K562 (cell line): Measurements from ENCODE around the gene NBEAL2. TPM values are rescaled to one million over a fixed set of nuclear protein-coding genes. Genes with fewer than 3 reads are reported as not detected.
A peak's percentile ranks its signal among the peaks of the same experiment; 100 is the strongest.
"Not testable (repeated sequence)": the region's sequence is repeated elsewhere in the genome, so short reads cannot be mapped to it uniquely, and the experiment has no call there.

ENCODE experiments used
- ATAC-seq: fragments of 200-7000 bp; cut with Tn5 transposase; 3 replicates; pipeline ENCODE4 v1.9.1; 2020; ENCODE audit warnings: moderate library complexity
- BruUV-seq: library from RNA; stranded (reverse); fragments of 400-500 nt; replicated peaks from 2 replicates; lab custom pipeline; 2021; lab: Mats Ljungman, UMichigan
- CTCF ChIA-PET: fragments of 300-600 bp; formaldehyde crosslinking; extraction: SDS; loops from one replicate; lab custom pipeline; 2021; ENCODE audit warnings: low intra/inter-chr PET ratio; lab: Yijun Ruan, JAX
- POLR2A ChIA-PET: fragments of 300-600, 350-650 bp; sonication (Branson Sonifier 250); formaldehyde crosslinking; extraction: SDS; loops from one replicate; lab custom pipeline; 2021; ENCODE audit warnings: antibody characterized with exemption, inconsistent platforms; lab: Yijun Ruan, JAX
- DNase-seq, 4 experiments: peaks; one replicate each; pipeline versions ENCODE4 v3.0.0 to v3.0.0-alpha.2; 2011 to 2018; ENCODE audit warnings: low spot score in 3 of 4, mixed read lengths in 3 of 4; ENCODE audit errors: extremely low read depth in 1 of 4
- FAIRE-seq: peaks from 2 replicates; lab custom pipeline; 2011; peaks lifted over from hg19 to GRCh38; lab: Jason Lieb, UNC
- H2AFZ ChIP-seq: 2 replicates; pipeline ENCODE4 v1.6.0; 2011; ENCODE audit warnings: low read depth, low read length, control low read depth, inconsistent platforms
- H3K27ac ChIP-seq: fragments of 200-600 bp; 3 replicates; pipeline ENCODE4 v1.8.0; 2011; ENCODE audit warnings: low read depth, mild to moderate bottlenecking, control low read depth, inconsistent platforms, low read length, moderate library complexity, mixed read lengths; ENCODE audit errors: extremely low read depth
- H3K27me3 ChIP-seq, 2 experiments: fragments of 300-600 bp in 1 of 2; 2 replicates in 1 of 2; 3 replicates in 1 of 2; pipeline versions ENCODE4 v1.6.0 to v1.8.0; 2011; ENCODE audit warnings: inconsistent platforms in 2 of 2, low read length in 2 of 2, mild to moderate bottlenecking in 1 of 2, mixed read lengths in 1 of 2, moderate library complexity in 1 of 2; ENCODE audit not compliant: control insufficient read depth in 2 of 2, insufficient read depth in 2 of 2
- H3K36me3 ChIP-seq: fragments of 300-600 bp; 3 replicates; pipeline ENCODE4 v1.8.0; 2011; ENCODE audit warnings: mild to moderate bottlenecking, low read length, inconsistent platforms; ENCODE audit not compliant: control insufficient read depth, insufficient read depth
- H3K4me1 ChIP-seq, 2 experiments: fragments of 200-600 bp in 1 of 2; replicated peaks in 1 of 2; 2 replicates in 1 of 2; 3 replicates in 1 of 2; pipeline versions ENCODE4 v1.5.1 to v1.8.0; 2011; ENCODE audit warnings: inconsistent platforms in 2 of 2, low read length in 2 of 2, mild to moderate bottlenecking in 1 of 2, mixed read lengths in 1 of 2, moderate library complexity in 1 of 2; ENCODE audit not compliant: control insufficient read depth in 2 of 2, insufficient read depth in 2 of 2
- H3K4me2 ChIP-seq: 2 replicates; pipeline ENCODE4 v1.6.1; 2011; ENCODE audit warnings: low read length, control low read depth, inconsistent platforms, mixed read lengths; ENCODE audit not compliant: insufficient read depth
- H3K4me3 ChIP-seq: fragments of 200-600 bp; sonication (generic), shearing (Covaris generic); 2 replicates; pipeline ENCODE4 v1.5.1; 2016; ENCODE audit warnings: control low read depth, inconsistent platforms
- H3K79me2 ChIP-seq: fragments of 200-600 bp; 3 replicates; pipeline ENCODE4 v1.8.0; 2011; ENCODE audit warnings: low read length, inconsistent platforms; ENCODE audit not compliant: control insufficient read depth, insufficient read depth
- H3K9ac ChIP-seq, 2 experiments: 2 replicates each; pipeline versions ENCODE4 v1.6.0 to v1.6.1; 2011; ENCODE audit warnings: low read depth in 2 of 2, low read length in 2 of 2, control low read depth in 1 of 2, inconsistent platforms in 1 of 2, mild to moderate bottlenecking in 1 of 2, mixed read lengths in 1 of 2; ENCODE audit not compliant: insufficient read depth in 1 of 2
- H3K9me1 ChIP-seq: one replicate; pipeline ENCODE4 v1.6.0; 2011; ENCODE audit warnings: inconsistent platforms, mild to moderate bottlenecking, low read length, moderate library complexity; ENCODE audit not compliant: control insufficient read depth, insufficient read depth
- H3K9me3 ChIP-seq: replicated peaks from 2 replicates; pipeline ENCODE4 v1.5.1; 2011; ENCODE audit warnings: low read depth, low read length, inconsistent platforms; ENCODE audit not compliant: control insufficient read depth, insufficient read depth
- H4K20me1 ChIP-seq: replicated peaks from 2 replicates; pipeline ENCODE4 v1.6.1; 2011; ENCODE audit warnings: low read length, inconsistent platforms, mixed read lengths; ENCODE audit not compliant: control insufficient read depth, insufficient read depth
- CTBP1 ChIP-seq: fragments of 450-650 bp; IDR thresholded peaks from 2 replicates; pipeline ENCODE4 v1.6.1; 2016; ENCODE audit warnings: borderline replicate concordance
- GTF2E2 ChIP-seq: fragments of 200-800 bp; sonication (Bioruptor generic); IDR thresholded peaks from 2 replicates; pipeline ENCODE4 v1.6.1; 2016; ENCODE audit warnings: missing genetic modification characterization, missing compliant biosample characterization
- NFATC3 ChIP-seq: fragments of 450-650 bp; IDR thresholded peaks from 2 replicates; pipeline ENCODE4 v1.6.1; 2017; ENCODE audit warnings: mild to moderate bottlenecking
- POLR2B ChIP-seq: fragments of 450-650 bp; IDR thresholded peaks from 2 replicates; pipeline ENCODE4 v1.6.1; 2018; ENCODE audit warnings: low read depth; ENCODE audit not compliant: partially characterized antibody
- PTBP1 ChIP-seq: fragments of 200-400 bp; formaldehyde crosslinking; IDR thresholded peaks from 2 replicates; pipeline ENCODE4 v1.6.1; 2017; ENCODE audit warnings: low read depth, low read length
- TAF15 ChIP-seq: fragments of 200-400 bp; formaldehyde crosslinking; IDR thresholded peaks from 2 replicates; pipeline ENCODE4 v1.6.1; 2017; ENCODE audit warnings: mild to moderate bottlenecking, low read depth, low read length, moderate library complexity
- ZNF146 ChIP-seq: IDR thresholded peaks from one replicate; pipeline ENCODE4 v1.6.1; 2018; ENCODE audit warnings: missing compliant biosample characterization; ENCODE audit not compliant: unreplicated experiment
- ZNF263 ChIP-seq: sonication (generic); formaldehyde crosslinking; IDR thresholded peaks from 2 replicates; pipeline ENCODE4 v1.8.0; 2022; ENCODE audit warnings: mild to moderate bottlenecking, missing genetic modification reagents, borderline replicate concordance
- ZNF444 ChIP-seq: fragments of 250-450 bp; sonication (Bioruptor Pico); IDR thresholded peaks from 2 replicates; pipeline ENCODE4 v1.4.0; 2020; ENCODE audit warnings: mild to moderate bottlenecking, moderate library complexity
- WGBS: fragments of 100-300 bp; shearing (Covaris generic); methylation state at CpG from one replicate; pipeline ENCODE4 v1.1.6; 2016; ENCODE audit warnings: low coverage, mixed read lengths; ENCODE audit not compliant: insufficient coverage; ENCODE audit errors: missing lambda C conversion rate; 5-methylcytosine and 5-hydroxymethylcytosine counted together
- in situ Hi-C: fragments of 300-500 bp; cut with MboI; formaldehyde crosslinking; loops from 4 replicates; pipeline ENCODE4 v1.15.0; 2018; ENCODE audit warnings: inconsistent platforms, mixed read lengths
- intact Hi-C: fragments of 100-400 bp; cut with micrococcal nuclease; formaldehyde crosslinking; loops from 2 replicates; pipeline ENCODE4 v1.14.2; 2022
- polyA plus RNA-seq, 8 experiments: library from polyadenylated mRNA; depleted of rRNA in 4 of 8; stranded (reverse) in 5 of 8; unstranded in 3 of 8; fragments of >200 nt; fragmentation: Nextera tagmentation in 2 of 8; fragmentation: Illumina TruSeq in 1 of 8; extraction: Ambion mirVana in 2 of 8; extraction: Trizol in 1 of 8; gene quantifications; 2 replicates each; pipeline versions ENCODE4 v1.2.1 to v1.2.3, GENCODE V29; 2011 to 2014; ENCODE audit warnings: inconsistent platforms in 1 of 8, missing spikeins in 1 of 8
- total RNA-seq, 7 experiments: library from RNA; depleted of rRNA in 6 of 7; stranded (reverse); fragments of >200 nt in 6 of 7; fragmentation: Illumina TruSeq in 2 of 7; extraction: Trizol in 2 of 7; gene quantifications; 2 replicates each; pipeline versions ENCODE4 v1.2.1 to v1.2.3, GENCODE V29; 2011 to 2021; ENCODE audit warnings: low replicate concordance in 1 of 7
- TF ChIP-seq, protein P1 (sequence below): sonication (generic); formaldehyde crosslinking; IDR thresholded peaks from 2 replicates; pipeline ENCODE4 v1.8.1; 2023; ENCODE audit warnings: mild to moderate bottlenecking, missing genetic modification reagents
- TF ChIP-seq, protein P2 (sequence below): sonication (generic); formaldehyde crosslinking; IDR thresholded peaks from 2 replicates; pipeline ENCODE4 v1.8.0; 2022; ENCODE audit warnings: mild to moderate bottlenecking, missing genetic modification reagents
- TF ChIP-seq, protein P3 (sequence below): fragments of 450-650 bp; conservative IDR thresholded peaks from 2 replicates; pipeline ENCODE4 v1.6.1; 2016; ENCODE audit warnings: missing genetic modification characterization, low read depth, mild to moderate bottlenecking, control low read depth, missing compliant biosample characterization

The NBEAL2 gene
- total and polyA plus RNA-seq, 9 of the 15 experiments (the other 6 are each of a cell fraction or from before 2014, with no cell fraction given): 0.06 to 114 (median 29.6) TPM

GRCh38 chr3:47026432-47026831, 47.0 kb downstream of the NBEAL2 start:
- H3K27ac ChIP-seq, BruUV-seq, DNase-seq, H3K27me3 ChIP-seq, in situ Hi-C loops, H3K9me1 ChIP-seq, H3K9ac ChIP-seq, H3K4me2 ChIP-seq, POLR2A ChIA-PET, intact Hi-C loops, H3K9me3 ChIP-seq, FAIRE-seq, H4K20me1 ChIP-seq, H2AFZ ChIP-seq, ATAC-seq, H3K4me3 ChIP-seq, H3K4me1 ChIP-seq, CTCF ChIA-PET: not testable (repeated sequence)
- peaks cover 19% of the 10 kb centered on the region for H3K79me2 ChIP-seq
- peaks cover 23% of the 10 kb centered on the region for H3K36me3 ChIP-seq
- WGBS: 75% methylated on average over 1 of the region's 1 CpG
- peak; percentile 94 for TF ChIP-seq ZNF146 (CRISPR knock-in tag)

DNA sequence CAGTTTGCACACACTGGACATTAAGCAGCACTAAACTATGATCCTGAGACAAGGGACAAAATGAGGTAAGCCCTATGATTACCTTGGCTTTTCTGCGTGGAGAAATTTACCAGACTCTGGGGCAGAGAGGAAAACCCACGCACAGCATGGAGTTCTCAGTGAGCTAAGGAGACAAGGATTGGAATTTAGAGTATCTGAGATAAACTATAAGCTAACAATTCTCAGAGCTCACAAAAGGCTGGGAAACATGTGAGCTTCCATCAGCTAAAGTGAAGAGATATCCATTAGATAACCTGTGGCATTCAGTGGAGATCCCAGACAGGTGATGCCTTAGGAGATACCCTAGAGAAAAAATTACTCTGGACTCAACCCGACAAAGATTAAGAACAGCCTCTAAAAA, 48.7 kb downstream of the NBEAL2 start:
- ChIA-PET POLR2A (interaction anchor here (0.6 to 3.0 kb wide), 6 partner anchors 8 to 313 kb away, joined by 3 to 16 read pairs (median 4); no protein-coding TSS in a partner anchor), CTCF (interaction anchor here (0.7 kb wide), 1 partner anchor 262 kb away, joined by 3 read pairs; no protein-coding TSS in a partner anchor)
- no peak overlapping the region for H3K4me2 ChIP-seq
- no peak overlapping the region for H3K4me3 ChIP-seq
- peaks cover 13% of the 10 kb centered on the region; the same call in 2 of the 3 replicates for H3K79me2 ChIP-seq
- no peak for DNase-seq
- no peak overlapping the region for H2AFZ ChIP-seq
- no peak for ATAC-seq
- no peaks in the 10 kb centered on the region for H3K27me3 ChIP-seq
- no peaks in the 10 kb centered on the region; a peak in 2 of 5 replicates for H3K4me1 ChIP-seq
- no peak for FAIRE-seq
- peaks cover 32% of the 10 kb centered on the region for H3K36me3 ChIP-seq
- H3K9ac ChIP-seq: no peak overlapping the region
- no peaks in the 10 kb centered on the region for H3K9me3 ChIP-seq
- 79% methylated on average over 3 of the region's 3 CpGs for WGBS
- in situ Hi-C loops: no loop called here
- no peak overlapping the region for H3K27ac ChIP-seq
- intact Hi-C loops: no loop called here
- peaks cover 4% of the 10 kb centered on the region; the same call in 1 of the 2 replicates for H4K20me1 ChIP-seq
- BruUV-seq: no TSS peak
- H3K9me1 ChIP-seq: no peaks in the 10 kb centered on the region
- TF ChIP-seq GTF2E2 (tag) (no peak), POLR2B (no peak), NFATC3 (no peak), ZNF263 (CRISPR knock-in tag) (no peak), ZNF444 (CRISPR knock-in tag) (no peak), PTBP1 (no peak), CTBP1 (no peak), TAF15 (no peak)
- TF ChIP-seq, protein P1, sequence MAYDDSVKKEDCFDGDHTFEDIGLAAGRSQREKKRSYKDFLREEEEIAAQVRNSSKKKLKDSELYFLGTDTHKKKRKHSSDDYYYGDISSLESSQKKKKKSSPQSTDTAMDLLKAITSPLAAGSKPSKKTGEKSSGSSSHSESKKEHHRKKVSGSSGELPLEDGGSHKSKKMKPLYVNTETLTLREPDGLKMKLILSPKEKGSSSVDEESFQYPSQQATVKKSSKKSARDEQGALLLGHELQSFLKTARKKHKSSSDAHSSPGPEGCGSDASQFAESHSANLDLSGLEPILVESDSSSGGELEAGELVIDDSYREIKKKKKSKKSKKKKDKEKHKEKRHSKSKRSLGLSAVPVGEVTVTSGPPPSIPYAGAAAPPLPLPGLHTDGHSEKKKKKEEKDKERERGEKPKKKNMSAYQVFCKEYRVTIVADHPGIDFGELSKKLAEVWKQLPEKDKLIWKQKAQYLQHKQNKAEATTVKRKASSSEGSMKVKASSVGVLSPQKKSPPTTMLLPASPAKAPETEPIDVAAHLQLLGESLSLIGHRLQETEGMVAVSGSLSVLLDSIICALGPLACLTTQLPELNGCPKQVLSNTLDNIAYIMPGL: no peak
- TF ChIP-seq, protein P2, sequence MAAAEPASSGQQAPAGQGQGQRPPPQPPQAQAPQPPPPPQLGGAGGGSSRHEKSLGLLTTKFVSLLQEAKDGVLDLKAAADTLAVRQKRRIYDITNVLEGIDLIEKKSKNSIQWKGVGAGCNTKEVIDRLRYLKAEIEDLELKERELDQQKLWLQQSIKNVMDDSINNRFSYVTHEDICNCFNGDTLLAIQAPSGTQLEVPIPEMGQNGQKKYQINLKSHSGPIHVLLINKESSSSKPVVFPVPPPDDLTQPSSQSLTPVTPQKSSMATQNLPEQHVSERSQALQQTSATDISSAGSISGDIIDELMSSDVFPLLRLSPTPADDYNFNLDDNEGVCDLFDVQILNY (CRISPR knock-in tag): no peak
- TF ChIP-seq, protein P3, sequence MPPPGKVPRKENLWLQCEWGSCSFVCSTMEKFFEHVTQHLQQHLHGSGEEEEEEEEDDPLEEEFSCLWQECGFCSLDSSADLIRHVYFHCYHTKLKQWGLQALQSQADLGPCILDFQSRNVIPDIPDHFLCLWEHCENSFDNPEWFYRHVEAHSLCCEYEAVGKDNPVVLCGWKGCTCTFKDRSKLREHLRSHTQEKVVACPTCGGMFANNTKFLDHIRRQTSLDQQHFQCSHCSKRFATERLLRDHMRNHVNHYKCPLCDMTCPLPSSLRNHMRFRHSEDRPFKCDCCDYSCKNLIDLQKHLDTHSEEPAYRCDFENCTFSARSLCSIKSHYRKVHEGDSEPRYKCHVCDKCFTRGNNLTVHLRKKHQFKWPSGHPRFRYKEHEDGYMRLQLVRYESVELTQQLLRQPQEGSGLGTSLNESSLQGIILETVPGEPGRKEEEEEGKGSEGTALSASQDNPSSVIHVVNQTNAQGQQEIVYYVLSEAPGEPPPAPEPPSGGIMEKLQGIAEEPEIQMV: no peak
